Measurements from ENCODE around the gene HMMR. TPM values are rescaled to one million over a fixed set of nuclear protein-coding genes. Genes with fewer than 3 reads are reported as not detected.

Gene HMMR
- total and polyA plus RNA-seq, 2 donors (not counting 1 experiment from before 2014, with no cell fraction given), result 0.34 to 1.6 TPM

GRCh38 chr5:163502521-163502920 is 42.1 kb downstream of the HMMR start:
- peak overlapping the region; percentile 88 for H3K9ac ChIP-seq (ENCODE audit: low read length)
- peak overlapping the region; percentile 77 for H2AFZ ChIP-seq (ENCODE audit: insufficient read depth, low read depth, low read length, poor library complexity, severe bottlenecking)
- intact Hi-C loops (cut with micrococcal nuclease), result no loop called here
- Mint-ChIP-seq H3K4me3 (peak overlapping the region; percentile 98), H3K27ac (peak overlapping the region; percentile 63), H3K9me3 (ENCODE audit: insufficient read depth) (no peaks in the 10 kb centered on the region), H3K27me3 (no peaks in the 10 kb centered on the region), H3K4me1 (peaks cover 35% of the 10 kb centered on the region)
- POLR2A ChIA-PET, result no interaction called here
- no peaks in the 10 kb centered on the region for H3K27me3 ChIP-seq (replicated peaks in 1 of 4; ENCODE audit: control extremely low read depth in 1 of 4, control insufficient read depth in 3 of 4, insufficient read depth in 4 of 4, low read length in 3 of 4)
- H3K4me3 ChIP-seq (ENCODE audit: control extremely low read depth in 1 of 5, extremely low read depth in 1 of 5, insufficient read depth in 1 of 5, low read depth in 2 of 5, low read length in 4 of 5), result peak overlapping the region in 1 of 5 experiments; percentile 83
- H3K4me2 ChIP-seq (replicated peaks; ENCODE audit: low read depth, low read length, poor library complexity, severe bottlenecking), result peak overlapping the region; percentile 80
- WGBS (ENCODE audit: insufficient coverage), result 100% methylated on average over 5 of the region's 8 CpGs
- ATAC-seq (ENCODE audit: low read depth), result no peak
- CTCF ChIA-PET, result interaction anchor here (1.0 to 4.0 kb wide), 5 partner anchors 12 to 94 kb away, joined by 3 to 37 read pairs (median 4); partner anchors contain the start of genes HMMR and NUDCD2
- peak overlapping the region in 1 of 2 donors; percentile 95 for H3K27ac ChIP-seq (ENCODE audit: low read length in 2 of 2)
- no peak for TF ChIP-seq EZH2 (IDR thresholded peaks at IDR 0.05; ENCODE audit: borderline replicate concordance, insufficient read depth, low read depth, low read length, poor library complexity, severe bottlenecking)
- TF ChIP-seq CTCF (IDR thresholded peaks at IDR 0.05), result no peak
- no peaks in the 10 kb centered on the region for H3K36me3 ChIP-seq (replicated peaks in 1 of 2; ENCODE audit: control extremely low read depth in 1 of 2, control insufficient read depth in 1 of 2, extremely low read depth in 1 of 2, insufficient read depth in 2 of 2, low read length in 1 of 2)
- H4K20me1 ChIP-seq (ENCODE audit: control insufficient read depth, insufficient read depth, low read length, poor library complexity, severe bottlenecking), result no peaks in the 10 kb centered on the region
- peaks cover 23% of the 10 kb centered on the region for H3K79me2 ChIP-seq (ENCODE audit: control insufficient read depth, insufficient read depth, low read length)
- H3K9me3 ChIP-seq (ENCODE audit: control extremely low read depth in 1 of 3, control insufficient read depth in 2 of 3, insufficient read depth in 1 of 3, low read length in 2 of 3), result no peaks in the 10 kb centered on the region
- no peak for DNase-seq
- peaks cover 30 to 33% of the 10 kb centered on the region in 2 donors for H3K4me1 ChIP-seq (ENCODE audit: control insufficient read depth in 2 of 2, insufficient read depth in 2 of 2, low read length in 2 of 2)
